Neural progenitor cell (in vitro differentiated cells): ENCODE data around the gene ZDHHC12. TPM values are rescaled to one million over a fixed set of nuclear protein-coding genes. Genes with fewer than 3 reads are reported as not detected.

Source experiments
- DNase-seq: peaks from one replicate; pipeline ENCODE4 v3.0.0-alpha.2; 2016; ENCODE audit warnings: low spot score
- H2AFZ ChIP-seq: fragments of 200-600 bp; sonication (generic); replicated peaks from 2 replicates; pipeline ENCODE4 v1.6.1; 2016; ENCODE audit warnings: antibody characterized with exemption
- H3F3A ChIP-seq: fragments of 200-600 bp; sonication (generic); 2 replicates; pipeline ENCODE4 v1.6.1; 2016; ENCODE audit warnings: antibody characterized with exemption, low read depth
- H3K27ac ChIP-seq: fragments of 200-600 bp; sonication (generic); 2 replicates; pipeline ENCODE4 v1.5.1; 2016; ENCODE audit warnings: mild to moderate bottlenecking
- H3K27me3 ChIP-seq: fragments of 200-600 bp; sonication (generic); 2 replicates; pipeline ENCODE4 v1.6.1; 2016; ENCODE audit warnings: mild to moderate bottlenecking, moderate library complexity
- H3K36me3 ChIP-seq: fragments of 200-600 bp; sonication (generic); 2 replicates; pipeline ENCODE4 v1.5.1; 2016
- H3K4me1 ChIP-seq: fragments of 200-600 bp; sonication (generic); 2 replicates; pipeline ENCODE4 v1.6.1; 2016; ENCODE audit warnings: mixed run types
- H3K4me2 ChIP-seq: fragments of 200-600 bp; sonication (generic); 2 replicates; pipeline ENCODE4 v1.6.1; 2016
- H3K4me3 ChIP-seq: fragments of 200-600 bp; sonication (generic); 2 replicates; pipeline ENCODE4 v1.5.1; 2016
- H3K79me2 ChIP-seq: fragments of 200-600 bp; sonication (generic); 2 replicates; pipeline ENCODE4 v1.6.1; 2016; ENCODE audit warnings: low read depth
- H3K9ac ChIP-seq: fragments of 200-600 bp; sonication (generic); 2 replicates; pipeline ENCODE4 v1.6.1; 2016
- H3K9me3 ChIP-seq: fragments of 200-600 bp; sonication (generic); 2 replicates; pipeline ENCODE4 v1.5.1; 2016; ENCODE audit warnings: low read depth
- H4K20me1 ChIP-seq: fragments of 200-600 bp; sonication (generic); 2 replicates; pipeline ENCODE4 v1.6.1; 2016; ENCODE audit warnings: low read depth
- H3K27ac Mint-ChIP-seq: 3 replicates; pipeline ENCODE4 v1.8.0; 2021; ENCODE audit warnings: mixed read lengths
- H3K27me3 Mint-ChIP-seq: 2 replicates; pipeline ENCODE4 v1.8.0; 2022; ENCODE audit warnings: low read depth, mild to moderate bottlenecking, inconsistent platforms, moderate library complexity, mixed read lengths; ENCODE audit not compliant: insufficient read depth
- H3K36me3 Mint-ChIP-seq: 3 replicates; pipeline ENCODE4 v1.8.0; 2021; ENCODE audit warnings: mixed read lengths
- H3K4me1 Mint-ChIP-seq: 3 replicates; pipeline ENCODE4 v1.8.0; 2021; ENCODE audit warnings: mixed read lengths
- H3K4me3 Mint-ChIP-seq: 3 replicates; pipeline ENCODE4 v1.8.0; 2021; ENCODE audit warnings: mild to moderate bottlenecking, moderate library complexity, mixed read lengths
- H3K9me3 Mint-ChIP-seq: 3 replicates; pipeline ENCODE4 v1.8.0; 2020; ENCODE audit warnings: mixed read lengths
- EZH2 ChIP-seq: fragments of 200-600 bp; sonication (generic); IDR thresholded peaks from 2 replicates; pipeline ENCODE4 v1.6.1; 2017; ENCODE audit warnings: antibody characterized with exemption, mild to moderate bottlenecking, moderate library complexity
- EZH2phosphoT487 ChIP-seq: fragments of 200-600 bp; sonication (generic); IDR thresholded peaks from 2 replicates; pipeline ENCODE4 v1.6.1; 2017; ENCODE audit warnings: antibody characterized with exemption
- total RNA-seq: library from RNA; depleted of rRNA; stranded (reverse); fragments of >200 nt; gene quantifications from 2 replicates; pipeline ENCODE4 v1.2.3, GENCODE V29; 2015; ENCODE audit warnings: low replicate concordance
- TF ChIP-seq, protein P1 (sequence below): fragments of 200-600 bp; sonication (generic); IDR thresholded peaks from 2 replicates; pipeline ENCODE4 v1.5.1; 2017; ENCODE audit warnings: antibody characterized with exemption, mild to moderate bottlenecking

ZDHHC12 gene
- total RNA-seq, 1 donor from 2014 or later: 16.8 TPM

DNA sequence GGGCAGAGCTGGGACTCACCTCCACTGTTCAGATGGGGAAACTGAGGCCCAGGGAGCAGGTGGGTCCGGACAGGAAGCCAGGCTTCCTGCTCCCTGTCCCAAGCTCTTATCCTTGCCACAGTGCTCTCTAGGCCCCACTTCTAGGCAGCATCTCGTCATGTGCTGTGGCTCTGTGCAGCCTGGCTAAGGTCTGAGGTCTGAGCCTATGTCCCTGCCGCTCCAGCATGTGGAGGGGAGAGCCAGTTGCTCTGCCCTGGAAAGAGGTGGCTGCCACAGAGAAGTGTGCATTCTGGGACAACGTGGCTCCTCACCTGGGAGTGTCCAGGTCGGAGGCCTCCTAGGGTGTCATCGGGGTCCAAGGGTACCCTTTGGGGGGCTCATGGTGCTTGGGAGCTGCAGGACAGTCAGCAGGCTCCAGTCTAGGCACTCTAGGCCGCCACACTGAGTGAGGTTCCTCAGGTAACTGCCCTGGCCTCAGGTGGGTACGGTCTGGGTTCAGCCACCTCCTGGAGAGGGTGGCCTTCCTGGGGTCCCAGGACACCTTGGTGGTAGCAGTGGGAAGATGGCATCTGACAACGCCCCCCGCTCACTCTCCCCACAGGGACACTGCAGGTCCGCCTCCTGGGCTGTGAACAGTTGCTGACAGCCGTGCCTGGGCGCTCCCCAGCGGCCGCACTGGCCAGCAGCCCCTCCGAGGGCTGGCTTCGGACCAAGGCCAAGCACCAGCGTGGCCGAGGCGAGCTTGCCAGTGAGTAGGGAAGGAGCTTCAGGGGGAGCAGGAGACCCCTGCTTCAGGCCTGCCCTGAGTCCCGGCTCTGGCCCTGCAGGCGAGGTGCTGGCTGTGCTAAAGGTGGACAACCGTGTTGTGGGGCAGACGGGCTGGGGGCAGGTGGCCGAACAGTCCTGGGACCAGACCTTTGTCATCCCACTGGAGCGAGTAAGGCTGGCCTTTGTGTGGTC is 11.2 kb downstream of the ZDHHC12 start:
- Histone ChIP-seq H3K4me3 (no peak overlapping the region), H3K4me1 (no peaks in the 10 kb centered on the region), H3K27ac (no peak overlapping the region), H4K20me1 (no peaks in the 10 kb centered on the region), H3F3A (no peaks in the 10 kb centered on the region), H3K9me3 (no peaks in the 10 kb centered on the region), H2AFZ (no peak overlapping the region), H3K9ac (no peak overlapping the region), H3K79me2 (no peaks in the 10 kb centered on the region), H3K27me3 (no peaks in the 10 kb centered on the region), H3K4me2 (no peak overlapping the region), H3K36me3 (no peaks in the 10 kb centered on the region)
- TF ChIP-seq, protein P1, sequence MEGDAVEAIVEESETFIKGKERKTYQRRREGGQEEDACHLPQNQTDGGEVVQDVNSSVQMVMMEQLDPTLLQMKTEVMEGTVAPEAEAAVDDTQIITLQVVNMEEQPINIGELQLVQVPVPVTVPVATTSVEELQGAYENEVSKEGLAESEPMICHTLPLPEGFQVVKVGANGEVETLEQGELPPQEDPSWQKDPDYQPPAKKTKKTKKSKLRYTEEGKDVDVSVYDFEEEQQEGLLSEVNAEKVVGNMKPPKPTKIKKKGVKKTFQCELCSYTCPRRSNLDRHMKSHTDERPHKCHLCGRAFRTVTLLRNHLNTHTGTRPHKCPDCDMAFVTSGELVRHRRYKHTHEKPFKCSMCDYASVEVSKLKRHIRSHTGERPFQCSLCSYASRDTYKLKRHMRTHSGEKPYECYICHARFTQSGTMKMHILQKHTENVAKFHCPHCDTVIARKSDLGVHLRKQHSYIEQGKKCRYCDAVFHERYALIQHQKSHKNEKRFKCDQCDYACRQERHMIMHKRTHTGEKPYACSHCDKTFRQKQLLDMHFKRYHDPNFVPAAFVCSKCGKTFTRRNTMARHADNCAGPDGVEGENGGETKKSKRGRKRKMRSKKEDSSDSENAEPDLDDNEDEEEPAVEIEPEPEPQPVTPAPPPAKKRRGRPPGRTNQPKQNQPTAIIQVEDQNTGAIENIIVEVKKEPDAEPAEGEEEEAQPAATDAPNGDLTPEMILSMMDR: no peak
- TF ChIP-seq EZH2phosphoT487 (no peak), EZH2 (no peak)
- Mint-ChIP-seq H3K4me3 (no peak overlapping the region), H3K27ac (no peak overlapping the region), H3K27me3 (no peaks in the 10 kb centered on the region), H3K36me3 (peaks cover 10% of the 10 kb centered on the region), H3K9me3 (no peaks in the 10 kb centered on the region), H3K4me1 (no peaks in the 10 kb centered on the region)
- DNase-seq: no peak

DNA sequence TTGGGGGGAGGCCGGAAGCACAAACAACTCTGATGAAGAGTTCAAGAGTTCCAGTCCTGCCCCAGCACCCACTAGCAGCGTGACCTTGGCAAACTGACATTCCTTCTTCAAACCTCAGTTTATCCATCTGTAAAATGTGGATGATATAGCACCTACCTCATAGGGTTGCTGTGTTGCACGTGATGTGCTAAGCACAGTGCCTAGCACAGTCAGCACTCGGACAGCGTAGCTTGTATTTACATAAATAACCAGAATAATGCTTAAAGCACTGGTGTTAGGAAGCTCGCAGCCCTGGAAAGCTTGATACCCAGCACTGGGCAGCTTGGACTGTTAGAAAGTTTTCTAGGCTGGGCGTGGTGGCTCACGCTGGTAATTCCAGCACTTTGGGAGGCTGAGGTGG is 16.5 kb downstream of the ZDHHC12 start:
- no peak overlapping the region for H3K9ac ChIP-seq
- peaks cover 5% of the 10 kb centered on the region for H3K4me1 Mint-ChIP-seq
- peaks cover 8% of the 10 kb centered on the region for H3K36me3 Mint-ChIP-seq
- no peak overlapping the region for H3K27ac Mint-ChIP-seq
- TF ChIP-seq EZH2phosphoT487: no peak
- no peak for TF ChIP-seq EZH2
- TF ChIP-seq, protein P1: no peak
- peaks cover 4% of the 10 kb centered on the region for H4K20me1 ChIP-seq
- H2AFZ ChIP-seq: no peak overlapping the region
- no peak overlapping the region for H3K27ac ChIP-seq
- no peaks in the 10 kb centered on the region for H3K9me3 ChIP-seq
- no peak for DNase-seq
- no peaks in the 10 kb centered on the region for H3K36me3 ChIP-seq
- H3K9me3 Mint-ChIP-seq: no peaks in the 10 kb centered on the region
- no peak overlapping the region for H3K4me3 ChIP-seq
- H3K27me3 ChIP-seq: peaks cover 8% of the 10 kb centered on the region
- no peaks in the 10 kb centered on the region for H3K79me2 ChIP-seq
- H3K4me1 ChIP-seq: no peaks in the 10 kb centered on the region
- no peak overlapping the region for H3K4me2 ChIP-seq
- no peak overlapping the region for H3K4me3 Mint-ChIP-seq
- peaks cover 4% of the 10 kb centered on the region for H3K27me3 Mint-ChIP-seq
- peaks cover 7% of the 10 kb centered on the region for H3F3A ChIP-seq

GRCh38 chr9:128706671-128707381 is 17.1 kb downstream of the ZDHHC12 start:
- Histone ChIP-seq H3K9ac (no peak overlapping the region), H3K79me2 (no peaks in the 10 kb centered on the region), H3K4me3 (no peak overlapping the region), H4K20me1 (peaks cover 4% of the 10 kb centered on the region), H3F3A (peaks cover 10% of the 10 kb centered on the region), H3K36me3 (no peaks in the 10 kb centered on the region), H2AFZ (no peak overlapping the region), H3K4me1 (no peaks in the 10 kb centered on the region), H3K27me3 (peaks cover 8% of the 10 kb centered on the region), H3K27ac (no peak overlapping the region), H3K4me2 (no peak overlapping the region), H3K9me3 (no peaks in the 10 kb centered on the region)
- Mint-ChIP-seq H3K9me3 (no peaks in the 10 kb centered on the region), H3K27me3 (peaks cover 4% of the 10 kb centered on the region), H3K4me1 (peaks cover 8% of the 10 kb centered on the region), H3K4me3 (no peak overlapping the region), H3K36me3 (peaks cover 6% of the 10 kb centered on the region), H3K27ac (no peak overlapping the region)
- TF ChIP-seq, protein P1: no peak
- TF ChIP-seq EZH2 (no peak), EZH2phosphoT487 (no peak)
- no peak for DNase-seq
